ENCODE measurements around the gene PPIE.
"Not testable (repeated sequence)": the region's sequence is repeated elsewhere in the genome, so short reads cannot be mapped to it uniquely, and the experiment has no call there.

DNA sequence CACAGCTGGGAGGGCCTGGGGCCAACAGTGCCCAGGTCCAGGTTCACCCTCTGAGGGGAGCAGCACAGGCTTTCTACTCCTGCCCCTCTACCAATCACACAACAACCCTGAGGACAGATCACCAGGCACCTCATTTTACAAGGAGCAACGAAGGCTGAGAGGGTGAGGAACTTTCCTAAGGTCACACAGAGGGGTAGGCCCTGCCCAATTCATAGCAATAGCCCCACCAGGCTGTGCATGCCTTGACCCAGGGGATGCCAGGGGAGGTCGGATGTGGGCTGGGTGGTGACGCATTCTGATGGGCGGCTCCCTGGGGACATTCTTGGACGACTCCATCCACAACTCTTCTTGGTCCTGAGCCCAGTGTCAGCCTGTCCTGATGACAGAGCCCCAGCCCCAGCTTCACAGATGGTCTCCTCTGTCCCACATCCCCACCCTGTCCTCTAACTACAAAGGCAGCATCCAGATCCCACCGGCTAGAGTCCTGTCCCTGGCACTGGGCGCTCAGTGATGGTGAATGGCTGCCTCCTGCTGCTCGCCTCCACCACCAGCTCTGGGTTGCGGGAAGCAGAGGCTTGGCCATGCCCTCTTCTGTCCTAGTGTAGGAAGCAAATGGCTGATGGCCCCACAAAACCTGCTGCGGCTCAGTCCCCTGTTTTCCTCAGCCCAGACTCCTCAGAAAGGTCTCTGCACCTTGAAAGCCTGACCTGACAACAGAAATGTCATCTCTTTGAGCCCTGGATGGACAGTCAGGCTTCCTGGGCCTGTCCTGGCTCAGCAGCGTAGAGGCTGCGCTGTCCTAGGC lies 47.8 kb downstream of the PPIE start:
- TF ChIP-seq CTCF (conservative IDR thresholded peaks at IDR 0.05; ENCODE audit: low read length); EZH2phosphoT487 (IDR thresholded peaks at IDR 0.05; ENCODE audit: borderline replicate concordance, low read depth, low read length): not testable (repeated sequence)
